Neuronal stem cell (in vitro differentiated cells): ENCODE data around the gene CHN2.
A peak's percentile ranks its signal among the peaks of the same experiment; 100 is the strongest.

Experiments used
- DNase-seq: peaks from one replicate; pipeline ENCODE4 v3.0.0-alpha.2; 2013; ENCODE audit warnings: low spot score
- H2AFZ ChIP-seq: one replicate; pipeline ENCODE4 v1.6.1; 2013; ENCODE audit warnings: mild to moderate bottlenecking, low read length, inconsistent platforms
- H2AK5ac ChIP-seq: 2 replicates; pipeline ENCODE4 v1.6.1; 2013; ENCODE audit warnings: low read depth, mild to moderate bottlenecking, inconsistent platforms, low read length, moderate library complexity, mixed read lengths
- H2BK120ac ChIP-seq: 2 replicates; pipeline ENCODE4 v1.6.1; 2013; ENCODE audit warnings: low read depth, mild to moderate bottlenecking, inconsistent platforms, low read length, moderate library complexity, mixed read lengths
- H2BK12ac ChIP-seq: one replicate; pipeline ENCODE4 v1.6.1; 2013; ENCODE audit warnings: low read length, inconsistent platforms
- H2BK15ac ChIP-seq: 2 replicates; pipeline ENCODE4 v1.6.1; 2013; ENCODE audit warnings: mild to moderate bottlenecking, low read length, inconsistent platforms, mixed read lengths
- H2BK5ac ChIP-seq: one replicate; pipeline ENCODE4 v1.6.1; 2013; ENCODE audit warnings: inconsistent platforms, mild to moderate bottlenecking, low read length, moderate library complexity
- H3K14ac ChIP-seq: one replicate; pipeline ENCODE4 v1.6.1; 2013; ENCODE audit warnings: low read length, inconsistent platforms
- H3K18ac ChIP-seq: 2 replicates; pipeline ENCODE4 v1.6.1; 2013; ENCODE audit warnings: low read length, inconsistent platforms
- H3K23ac ChIP-seq: 2 replicates; pipeline ENCODE4 v1.6.1; 2013; ENCODE audit warnings: low read depth, mild to moderate bottlenecking, mixed read lengths, low read length, inconsistent platforms; ENCODE audit not compliant: poor library complexity
- H3K27ac ChIP-seq: replicated peaks from 3 replicates; pipeline ENCODE4 v1.5.1; 2013; ENCODE audit warnings: low read length, inconsistent platforms
- H3K27me3 ChIP-seq, 3 experiments: 2 replicates each; pipeline ENCODE4 v1.6.1; 2013; ENCODE audit warnings: low read length in 3 of 3, mild to moderate bottlenecking in 2 of 3, inconsistent platforms in 1 of 3, low read depth in 1 of 3, mixed read lengths in 1 of 3, moderate library complexity in 1 of 3; ENCODE audit not compliant: control insufficient read depth in 3 of 3, insufficient read depth in 3 of 3
- H3K36me3 ChIP-seq, 2 donors: replicated peaks in 1 of 2; 2 replicates each; pipeline ENCODE4 v1.6.1; 2013; ENCODE audit warnings: low read length in 2 of 2; ENCODE audit not compliant: control insufficient read depth in 2 of 2, insufficient read depth in 2 of 2
- H3K4ac ChIP-seq: 2 replicates; pipeline ENCODE4 v1.6.1; 2013; ENCODE audit warnings: inconsistent platforms, mild to moderate bottlenecking, low read length, moderate library complexity
- H3K4me1 ChIP-seq, 2 donors: 1 replicate in 1 of 2; 2 replicates in 1 of 2; pipeline ENCODE4 v1.6.1; 2013; ENCODE audit warnings: low read length in 2 of 2, low read depth in 1 of 2; ENCODE audit not compliant: control insufficient read depth in 2 of 2, insufficient read depth in 1 of 2
- H3K4me2 ChIP-seq: one replicate; pipeline ENCODE4 v1.6.1; 2013; ENCODE audit warnings: mild to moderate bottlenecking, low read length, inconsistent platforms; ENCODE audit not compliant: insufficient read depth, poor library complexity, severe bottlenecking
- H3K4me3 ChIP-seq, 2 donors: 2 replicates each; pipeline ENCODE4 v1.5.1; 2013; ENCODE audit warnings: low read length in 2 of 2, mild to moderate bottlenecking in 2 of 2, inconsistent platforms in 1 of 2, moderate library complexity in 1 of 2
- H3K79me1 ChIP-seq: one replicate; pipeline ENCODE4 v1.6.1; 2013; ENCODE audit warnings: low read depth, mild to moderate bottlenecking, inconsistent platforms, low read length, moderate library complexity
- H3K9ac ChIP-seq: one replicate; pipeline ENCODE4 v1.6.1; 2013; ENCODE audit warnings: mild to moderate bottlenecking, low read depth, low read length, inconsistent platforms; ENCODE audit not compliant: poor library complexity
- H3K9me3 ChIP-seq, 2 donors: replicated peaks in 1 of 2; 2 replicates each; pipeline versions ENCODE3 to v1.6.1; 2013; ENCODE audit warnings: low read length in 2 of 2, mild to moderate bottlenecking in 2 of 2, inconsistent platforms in 1 of 2, low read depth in 1 of 2, mixed read lengths in 1 of 2, moderate library complexity in 1 of 2; ENCODE audit not compliant: control insufficient read depth in 2 of 2, insufficient read depth in 1 of 2
- H4K8ac ChIP-seq: one replicate; pipeline ENCODE4 v1.6.1; 2013; ENCODE audit warnings: low read depth, mild to moderate bottlenecking, inconsistent platforms, low read length, moderate library complexity
- H4K91ac ChIP-seq: one replicate; pipeline ENCODE4 v1.6.1; 2013; ENCODE audit warnings: low read length, low read depth, mild to moderate bottlenecking, inconsistent platforms; ENCODE audit not compliant: poor library complexity
- WGBS, 2 donors: extraction: QIAGEN DNeasy Blood & Tissue Kit; methylation state at CpG; one replicate each; pipeline ENCODE4 v1.1.7; 2013; ENCODE audit warnings: missing lambda C conversion rate in 2 of 2, mixed read lengths in 1 of 2; ENCODE audit not compliant: insufficient read length in 2 of 2, insufficient replicate concordance in 1 of 2; ENCODE audit errors: extremely low coverage in 2 of 2; 5-methylcytosine and 5-hydroxymethylcytosine counted together

Gene CHN2

GRCh38 chr7:29253225-29253624 is 58.6 kb downstream of the CHN2 start:
- H3K14ac ChIP-seq = no peak overlapping the region
- H3K23ac ChIP-seq = no peak overlapping the region
- no peak overlapping the region for H3K4me3 ChIP-seq
- no peaks in the 10 kb centered on the region for H3K9me3 ChIP-seq
- H4K8ac ChIP-seq = no peak overlapping the region
- no CpG with 5 or more reads among the region's 1 CpG for WGBS, 2 donors
- no peak overlapping the region for H3K18ac ChIP-seq
- H3K27ac ChIP-seq = no peak overlapping the region
- H2AK5ac ChIP-seq = no peak overlapping the region
- H2BK15ac ChIP-seq = no peak overlapping the region
- no peak overlapping the region for H3K9ac ChIP-seq
- H3K79me1 ChIP-seq = no peaks in the 10 kb centered on the region
- H4K91ac ChIP-seq = no peak overlapping the region
- H2BK5ac ChIP-seq = no peak overlapping the region
- no peak overlapping the region for H3K4me2 ChIP-seq
- no peak overlapping the region for H2AFZ ChIP-seq
- H3K27me3 ChIP-seq = no peaks in the 10 kb centered on the region
- DNase-seq = no peak
- no peak overlapping the region for H2BK120ac ChIP-seq
- no peaks in the 10 kb centered on the region for H3K36me3 ChIP-seq
- H2BK12ac ChIP-seq = no peak overlapping the region
- no peak overlapping the region for H3K4ac ChIP-seq
- peaks cover 0 to 5% of the 10 kb centered on the region in 2 donors for H3K4me1 ChIP-seq

GRCh38 chr7:29254591-29254990 is 60.0 kb downstream of the CHN2 start:
- peaks cover 0 to 5% of the 10 kb centered on the region in 2 donors for H3K4me1 ChIP-seq
- no peak overlapping the region for H3K4me2 ChIP-seq
- H3K27me3 ChIP-seq = no peaks in the 10 kb centered on the region
- H3K18ac ChIP-seq = no peak overlapping the region
- no peak overlapping the region for H3K14ac ChIP-seq
- no peaks in the 10 kb centered on the region for H3K9me3 ChIP-seq
- no peak overlapping the region for H3K23ac ChIP-seq
- WGBS, 2 donors = no CpG with 5 or more reads among the region's 6 CpGs
- H3K9ac ChIP-seq = no peak overlapping the region
- no peaks in the 10 kb centered on the region for H3K79me1 ChIP-seq
- H2AFZ ChIP-seq = peak overlapping the region; percentile 54
- no peak overlapping the region for H2BK5ac ChIP-seq
- no peak overlapping the region for H3K4ac ChIP-seq
- H3K4me3 ChIP-seq = no peak overlapping the region
- no peak overlapping the region for H3K27ac ChIP-seq
- H4K8ac ChIP-seq = no peak overlapping the region
- H2BK12ac ChIP-seq = no peak overlapping the region
- H2BK15ac ChIP-seq = no peak overlapping the region
- no peaks in the 10 kb centered on the region for H3K36me3 ChIP-seq
- H2BK120ac ChIP-seq = no peak overlapping the region
- no peak overlapping the region for H2AK5ac ChIP-seq
- H4K91ac ChIP-seq = no peak overlapping the region
- no peak for DNase-seq

DNA sequence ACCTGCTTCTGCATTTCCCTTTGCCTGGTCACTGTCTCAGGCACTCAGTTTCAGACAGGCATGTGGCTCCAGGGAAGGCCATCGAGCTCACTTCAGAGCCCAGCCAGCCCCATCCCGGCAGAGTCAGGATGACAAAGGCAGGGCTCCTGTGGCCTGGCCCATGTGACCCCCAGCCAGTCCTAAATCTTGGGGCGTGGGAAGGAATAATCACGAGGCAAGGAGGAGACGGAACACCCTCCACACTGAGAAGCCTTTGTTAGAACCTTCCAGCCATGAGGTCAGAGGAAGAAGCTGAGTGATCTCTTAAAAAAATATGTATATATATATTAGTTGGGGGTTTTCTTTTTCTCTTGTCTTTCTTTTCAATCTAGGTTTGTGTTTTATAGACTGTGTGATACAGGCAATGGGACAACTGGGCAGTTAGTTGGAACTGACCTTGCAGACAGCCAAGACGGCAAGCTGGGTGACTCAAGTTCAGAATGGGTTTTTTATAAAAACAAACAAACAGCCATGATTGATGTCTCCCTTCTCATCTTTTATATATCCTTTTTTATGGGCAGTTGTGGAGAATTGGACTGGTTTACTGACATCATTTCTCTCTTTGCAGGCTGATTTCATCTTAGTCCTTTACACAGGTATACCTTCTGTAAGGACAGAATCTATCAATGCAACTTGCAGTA is 60.8 kb downstream of the CHN2 start:
- peaks cover 0 to 5% of the 10 kb centered on the region in 2 donors for H3K4me1 ChIP-seq
- H2BK5ac ChIP-seq = no peak overlapping the region
- no peak overlapping the region for H2BK15ac ChIP-seq
- H3K4ac ChIP-seq = no peak overlapping the region
- H3K9me3 ChIP-seq = no peaks in the 10 kb centered on the region
- no peak overlapping the region for H4K8ac ChIP-seq
- no peaks in the 10 kb centered on the region for H3K27me3 ChIP-seq
- no peak overlapping the region for H2BK120ac ChIP-seq
- no peak overlapping the region for H3K14ac ChIP-seq
- H3K4me3 ChIP-seq = no peak overlapping the region
- no peaks in the 10 kb centered on the region for H3K36me3 ChIP-seq
- no peaks in the 10 kb centered on the region for H3K79me1 ChIP-seq
- H3K23ac ChIP-seq = no peak overlapping the region
- no peak overlapping the region for H3K9ac ChIP-seq
- peak overlapping the region; percentile 54 for H2AFZ ChIP-seq
- no peak overlapping the region for H2BK12ac ChIP-seq
- H3K27ac ChIP-seq = no peak overlapping the region
- no peak overlapping the region for H4K91ac ChIP-seq
- no peak overlapping the region for H2AK5ac ChIP-seq
- H3K4me2 ChIP-seq = no peak overlapping the region
- no CpG with 5 or more reads among the region's 6 CpGs for WGBS, 2 donors
- DNase-seq = no peak
- peak overlapping the region; percentile 18 for H3K18ac ChIP-seq

- Histone ChIP-seq H4K8ac (no peak overlapping the region), H2AFZ (no peak overlapping the region), H3K4me1 (peaks cover 0 to 5% of the 10 kb centered on the region in 2 donors), H3K79me1 (no peaks in the 10 kb centered on the region), H3K4me2 (no peak overlapping the region), H2BK12ac (no peak overlapping the region), H3K9ac (no peak overlapping the region), H2BK120ac (no peak overlapping the region), H3K18ac (no peak overlapping the region), H2BK5ac (no peak overlapping the region), H3K9me3 (no peaks in the 10 kb centered on the region), H2BK15ac (no peak overlapping the region), H3K14ac (no peak overlapping the region), H3K36me3 (no peaks in the 10 kb centered on the region), H3K4me3 (no peak overlapping the region), H4K91ac (no peak overlapping the region), H3K23ac (no peak overlapping the region), H3K27ac (no peak overlapping the region), H3K4ac (no peak overlapping the region), H2AK5ac (no peak overlapping the region), H3K27me3 (no peaks in the 10 kb centered on the region)
- no peak for DNase-seq
- no CpG with 5 or more reads among the region's 5 CpGs for WGBS, 2 donors
Observed at GRCh38 chr7:29255906-29256692, 61.5 kb downstream of the CHN2 start.
